ENCODE measurements around the gene KHDC1.

GRCh38 chr6:73231986-73232391 is 31.0 kb downstream of the KHDC1 start:
- no peak for TF ChIP-seq CTCF (IDR thresholded peaks at IDR 0.05)
- no peak for TF ChIP-seq EP300 (IDR thresholded peaks at IDR 0.05)
- TF ChIP-seq POLR2A (IDR thresholded peaks at IDR 0.05; ENCODE audit: low read depth): no peak
